ENCODE measurements around the gene DST. TPM values are rescaled to one million over a fixed set of nuclear protein-coding genes. Genes with fewer than 3 reads are reported as not detected.
"Not testable (repeated sequence)": the region's sequence is repeated elsewhere in the genome, so short reads cannot be mapped to it uniquely, and the experiment has no call there.

Gene DST
- total RNA-seq, 2 donors from 2014 or later, result 11.2 to 11.9 TPM

GRCh38 chr6:56682635-56683034 lies 39.9 kb upstream of the DST start:
- no peak overlapping the region for H3K4me3 Mint-ChIP-seq
- H3K27ac Mint-ChIP-seq, result no peak overlapping the region
- ATAC-seq (replicated peaks in 1 of 2), result no peak
- no peak for DNase-seq
- no peaks in the 10 kb centered on the region for H3K9me3 Mint-ChIP-seq
- H3K4me1 Mint-ChIP-seq (ENCODE audit: low read depth), result no peaks in the 10 kb centered on the region
- no peaks in the 10 kb centered on the region for H3K27me3 Mint-ChIP-seq (ENCODE audit: low read depth)
- no peaks in the 10 kb centered on the region for H3K36me3 Mint-ChIP-seq (ENCODE audit: insufficient read depth in 2 of 2)

- Mint-ChIP-seq H3K4me3 (no peak overlapping the region), H3K9me3 (no peaks in the 10 kb centered on the region), H3K4me1 (ENCODE audit: low read depth) (no peaks in the 10 kb centered on the region), H3K27ac (no peak overlapping the region), H3K27me3 (ENCODE audit: low read depth) (no peaks in the 10 kb centered on the region), H3K36me3 (ENCODE audit: insufficient read depth in 2 of 2) (no peaks in the 10 kb centered on the region)
- DNase-seq (no peak), ATAC-seq (replicated peaks in 1 of 2) (no peak)
Measured at GRCh38 chr6:56677559-56677958, 34.9 kb upstream of the DST start.

DNA sequence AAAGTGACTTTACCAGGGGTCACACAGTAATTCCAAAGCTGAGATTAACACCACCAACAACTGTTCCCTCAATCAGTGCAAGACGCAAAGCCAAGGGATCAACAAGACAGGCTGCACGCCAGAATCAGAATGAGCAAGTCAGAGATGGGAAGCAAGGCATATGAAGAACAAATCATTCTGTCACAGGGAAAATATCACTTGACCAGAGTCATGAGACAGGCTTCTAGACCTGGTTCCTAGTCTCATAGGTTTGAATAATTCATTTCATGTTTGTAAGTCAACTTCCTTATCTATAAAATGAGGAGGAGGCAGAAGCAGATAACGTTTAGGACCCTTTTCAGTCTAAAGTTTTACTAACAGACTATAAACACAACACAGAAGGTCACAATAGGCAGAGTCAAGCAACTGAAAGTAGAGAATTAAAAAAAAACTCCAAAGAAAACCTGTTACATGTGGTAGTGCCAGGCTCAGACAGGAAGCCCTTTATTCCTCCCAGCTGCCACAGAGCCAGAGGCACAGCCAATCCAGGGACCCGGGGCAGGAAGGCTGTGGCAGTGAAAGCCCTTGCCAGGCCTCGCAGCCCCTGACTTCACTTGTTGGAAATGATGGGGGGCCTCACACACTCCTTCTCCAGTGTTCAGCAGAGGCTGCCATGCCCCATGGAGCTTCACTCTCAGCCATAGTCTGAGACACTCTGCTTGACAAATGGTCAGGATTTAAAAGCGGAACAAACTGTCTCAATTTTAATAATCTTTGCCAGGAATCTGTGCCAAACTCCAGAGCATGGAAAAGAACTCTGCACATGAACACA lies 29.2 kb upstream of the DST start:
- H3K4me3 Mint-ChIP-seq, result no peak overlapping the region
- no peaks in the 10 kb centered on the region for H3K9me3 Mint-ChIP-seq
- no peaks in the 10 kb centered on the region for H3K36me3 Mint-ChIP-seq (ENCODE audit: insufficient read depth in 2 of 2)
- no peak for DNase-seq
- no peaks in the 10 kb centered on the region for H3K27me3 Mint-ChIP-seq (ENCODE audit: low read depth)
- no peak overlapping the region for H3K27ac Mint-ChIP-seq
- no peak for ATAC-seq (replicated peaks in 1 of 2)
- no peaks in the 10 kb centered on the region for H3K4me1 Mint-ChIP-seq (ENCODE audit: low read depth)

- H3K27ac Mint-ChIP-seq, result no peak overlapping the region
- H3K4me1 Mint-ChIP-seq (ENCODE audit: low read depth), result no peaks in the 10 kb centered on the region
- H3K27me3 Mint-ChIP-seq (ENCODE audit: low read depth), result no peaks in the 10 kb centered on the region
- DNase-seq, result no peak
- ATAC-seq (replicated peaks in 1 of 2), result no peak
- no peaks in the 10 kb centered on the region for H3K36me3 Mint-ChIP-seq (ENCODE audit: insufficient read depth in 2 of 2)
- H3K4me3 Mint-ChIP-seq, result no peak overlapping the region
- no peaks in the 10 kb centered on the region for H3K9me3 Mint-ChIP-seq
Measured at GRCh38 chr6:56671160-56671559, 28.5 kb upstream of the DST start.

- no peak for DNase-seq
- H3K36me3 Mint-ChIP-seq (ENCODE audit: insufficient read depth in 2 of 2), result no peaks in the 10 kb centered on the region
- no peaks in the 10 kb centered on the region for H3K4me1 Mint-ChIP-seq (ENCODE audit: low read depth)
- no peaks in the 10 kb centered on the region for H3K27me3 Mint-ChIP-seq (ENCODE audit: low read depth)
- no peak overlapping the region for H3K27ac Mint-ChIP-seq
- ATAC-seq (replicated peaks in 1 of 2), result no peak
- H3K4me3 Mint-ChIP-seq, result no peak overlapping the region
- H3K9me3 Mint-ChIP-seq, result no peaks in the 10 kb centered on the region
Measured at GRCh38 chr6:56669041-56669440, 26.4 kb upstream of the DST start.

GRCh38 chr6:56668158-56668557 lies 25.5 kb upstream of the DST start:
- no peak for DNase-seq
- Mint-ChIP-seq H3K9me3 (no peaks in the 10 kb centered on the region), H3K27ac (no peak overlapping the region), H3K27me3 (ENCODE audit: low read depth) (no peaks in the 10 kb centered on the region), H3K4me1 (ENCODE audit: low read depth) (no peaks in the 10 kb centered on the region), H3K36me3 (ENCODE audit: insufficient read depth in 2 of 2) (no peaks in the 10 kb centered on the region), H3K4me3 (no peak overlapping the region)
- no peak for ATAC-seq (replicated peaks in 1 of 2)

- no peak for ATAC-seq (replicated peaks in 1 of 2)
Measured at GRCh38 chr6:56667336-56667735, 24.6 kb upstream of the DST start.

GRCh38 chr6:56664029-56664428 lies 21.3 kb upstream of the DST start:
- Mint-ChIP-seq H3K4me1 (ENCODE audit: low read depth) (peaks cover 8% of the 10 kb centered on the region), H3K9me3 (no peaks in the 10 kb centered on the region), H3K36me3 (ENCODE audit: insufficient read depth in 2 of 2) (no peaks in the 10 kb centered on the region), H3K27ac (no peak overlapping the region), H3K4me3 (no peak overlapping the region), H3K27me3 (ENCODE audit: low read depth) (no peaks in the 10 kb centered on the region)
- DNase-seq (no peak), ATAC-seq (replicated peaks in 1 of 2) (no peak)

More at GRCh38 chr6:56667336-56667735, 24.6 kb upstream of the DST start:
- Mint-ChIP-seq H3K36me3 (ENCODE audit: insufficient read depth in 2 of 2) (no peaks in the 10 kb centered on the region), H3K4me1 (ENCODE audit: low read depth) (no peaks in the 10 kb centered on the region), H3K4me3 (no peak overlapping the region), H3K9me3 (no peaks in the 10 kb centered on the region), H3K27ac (no peak overlapping the region), H3K27me3 (ENCODE audit: low read depth) (no peaks in the 10 kb centered on the region)
- DNase-seq, result no peak

DNA sequence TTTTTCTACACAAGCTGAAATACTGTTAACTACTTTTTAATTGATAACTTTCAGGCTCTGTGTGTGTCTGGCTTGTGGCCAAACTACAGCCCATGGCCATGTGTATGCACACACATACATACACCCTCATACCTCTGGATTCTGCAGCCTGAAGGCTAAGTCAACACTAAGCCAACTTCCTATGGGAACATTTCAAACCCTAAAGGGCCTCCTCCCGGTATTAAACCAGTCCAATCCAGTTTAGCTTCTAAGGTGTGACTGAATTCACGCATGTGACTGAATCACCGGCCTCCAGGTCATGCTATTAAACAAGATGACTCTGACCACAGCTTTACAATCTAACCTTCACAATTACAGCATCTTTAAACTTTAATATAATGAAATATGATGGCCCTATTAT lies 20.7 kb upstream of the DST start:
- Mint-ChIP-seq H3K4me3 (no peak overlapping the region), H3K27ac (no peak overlapping the region), H3K36me3 (ENCODE audit: insufficient read depth in 2 of 2) (no peaks in the 10 kb centered on the region), H3K4me1 (ENCODE audit: low read depth) (peaks cover 8% of the 10 kb centered on the region), H3K9me3 (no peaks in the 10 kb centered on the region), H3K27me3 (ENCODE audit: low read depth) (no peaks in the 10 kb centered on the region)
- DNase-seq (no peak), ATAC-seq (replicated peaks in 1 of 2) (no peak)

DNA sequence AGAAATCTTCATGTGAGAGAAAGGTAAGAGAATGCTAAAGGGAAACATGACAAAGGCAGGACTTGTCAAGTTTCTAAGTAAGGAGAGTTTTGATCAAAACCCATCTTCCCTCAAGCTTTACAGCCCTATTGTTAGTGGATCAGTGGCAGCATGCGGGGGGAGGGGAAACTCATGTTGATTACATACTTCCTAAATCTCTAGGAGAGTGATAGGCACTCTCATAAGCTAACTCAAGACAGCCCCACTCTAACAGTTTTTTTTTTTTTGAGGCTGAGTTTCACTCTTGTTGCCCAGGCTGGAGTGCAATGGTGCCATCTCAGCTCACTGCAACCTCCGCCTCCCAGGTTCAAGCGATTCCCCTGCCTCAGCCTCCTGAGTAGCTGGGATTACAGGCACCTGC lies 18.6 kb upstream of the DST start:
- not testable (repeated sequence) for H3K9me3 Mint-ChIP-seq; ATAC-seq (replicated peaks in 1 of 2); H3K27me3 Mint-ChIP-seq (ENCODE audit: low read depth); H3K36me3 Mint-ChIP-seq (ENCODE audit: insufficient read depth in 2 of 2); DNase-seq; H3K4me3 Mint-ChIP-seq; H3K27ac Mint-ChIP-seq; H3K4me1 Mint-ChIP-seq (ENCODE audit: low read depth)

- DNase-seq, result no peak
- no peaks in the 10 kb centered on the region for H3K9me3 Mint-ChIP-seq
- H3K4me1 Mint-ChIP-seq (ENCODE audit: low read depth), result peaks cover 8% of the 10 kb centered on the region
- H3K27ac Mint-ChIP-seq, result no peak overlapping the region
- no peak for ATAC-seq (replicated peaks in 1 of 2)
- H3K27me3 Mint-ChIP-seq (ENCODE audit: low read depth), result no peaks in the 10 kb centered on the region
- no peak overlapping the region for H3K4me3 Mint-ChIP-seq
- no peaks in the 10 kb centered on the region for H3K36me3 Mint-ChIP-seq (ENCODE audit: insufficient read depth in 2 of 2)
Measured at GRCh38 chr6:56660381-56660730, 17.7 kb upstream of the DST start.

DNA sequence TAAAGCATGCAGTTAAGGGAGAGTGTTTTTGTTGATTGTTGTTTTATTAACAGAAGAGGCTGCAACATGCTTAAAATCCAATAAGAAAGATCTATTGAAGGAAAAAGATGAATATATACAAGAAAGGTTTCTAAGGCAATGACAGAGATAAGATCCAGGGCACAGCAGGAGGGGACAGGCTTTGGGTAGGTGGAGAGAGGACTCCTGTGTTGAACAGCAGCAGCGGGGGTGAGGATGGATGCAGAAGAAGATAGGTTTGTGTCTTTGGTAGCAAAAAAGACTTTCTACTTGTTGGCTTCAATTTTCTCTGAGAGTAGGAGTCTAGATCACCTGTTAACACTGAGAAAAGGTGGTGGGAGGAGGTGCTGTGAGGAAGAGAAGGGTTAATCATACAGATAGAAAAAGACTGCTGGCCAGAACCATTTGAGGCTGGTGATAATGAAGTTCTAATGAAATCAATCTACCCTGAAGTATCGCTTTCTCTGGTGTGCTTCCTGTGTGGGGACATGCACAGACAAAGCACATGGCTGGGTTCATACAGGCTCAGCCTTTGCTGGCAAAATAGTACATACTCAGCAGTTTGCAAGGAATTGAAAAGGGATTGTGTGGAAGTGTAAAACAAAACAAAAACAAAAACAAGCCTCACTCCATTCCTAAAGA lies 17.2 kb upstream of the DST start:
- H3K27me3 Mint-ChIP-seq (ENCODE audit: low read depth), result no peaks in the 10 kb centered on the region
- H3K9me3 Mint-ChIP-seq, result no peaks in the 10 kb centered on the region
- ATAC-seq (replicated peaks in 1 of 2) (no peak), DNase-seq (no peak)
- H3K27ac Mint-ChIP-seq, result no peak overlapping the region
- peaks cover 8% of the 10 kb centered on the region for H3K4me1 Mint-ChIP-seq (ENCODE audit: low read depth)
- H3K36me3 Mint-ChIP-seq (ENCODE audit: insufficient read depth in 2 of 2), result no peaks in the 10 kb centered on the region
- no peak overlapping the region for H3K4me3 Mint-ChIP-seq

DNA sequence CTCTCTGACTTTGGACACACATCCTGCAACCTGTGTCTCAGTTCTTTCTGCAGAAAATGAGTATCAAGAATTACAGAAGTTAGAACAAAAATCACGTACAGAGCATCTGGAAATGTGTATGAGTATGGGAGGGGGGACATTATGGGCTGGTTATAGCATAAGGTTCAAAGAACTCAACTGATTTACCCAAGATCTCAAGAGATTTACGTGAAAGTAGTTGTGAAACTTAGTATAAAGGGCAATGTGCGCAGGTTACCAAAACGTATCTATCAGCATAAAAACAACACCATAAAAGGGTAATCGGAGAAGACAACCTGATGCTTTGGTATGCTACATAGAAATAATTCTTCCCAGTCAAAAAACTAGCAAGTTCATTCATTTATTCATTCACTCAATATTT lies 15.6 kb upstream of the DST start:
- no peak overlapping the region for H3K4me3 Mint-ChIP-seq
- ATAC-seq (replicated peaks in 1 of 2) (no peak), DNase-seq (no peak)
- no peaks in the 10 kb centered on the region for H3K36me3 Mint-ChIP-seq (ENCODE audit: insufficient read depth in 2 of 2)
- H3K27me3 Mint-ChIP-seq (ENCODE audit: low read depth), result no peaks in the 10 kb centered on the region
- H3K9me3 Mint-ChIP-seq, result no peaks in the 10 kb centered on the region
- peaks cover 8% of the 10 kb centered on the region for H3K4me1 Mint-ChIP-seq (ENCODE audit: low read depth)
- H3K27ac Mint-ChIP-seq, result no peak overlapping the region

DNA sequence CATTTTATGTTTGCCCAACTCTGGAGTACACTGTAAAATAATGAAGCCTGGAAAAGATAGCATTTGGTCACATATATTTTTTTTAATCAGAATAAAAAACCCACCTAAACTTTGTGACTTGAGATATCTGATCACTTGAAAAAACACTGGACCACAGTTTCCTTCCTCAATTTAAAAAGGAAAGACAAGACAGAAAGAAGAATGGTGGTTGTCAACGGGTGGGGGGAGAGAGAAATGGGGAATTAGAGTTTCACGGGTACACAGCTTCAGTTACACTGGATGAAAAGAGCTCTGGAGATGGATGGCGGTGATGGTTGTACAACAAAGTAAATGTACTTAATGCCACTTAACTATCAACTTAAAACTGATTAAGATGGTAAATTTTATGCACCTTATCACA lies 14.7 kb upstream of the DST start:
- ATAC-seq (replicated peaks in 1 of 2) (no peak), DNase-seq (no peak)
- Mint-ChIP-seq H3K27me3 (ENCODE audit: low read depth) (no peaks in the 10 kb centered on the region), H3K27ac (no peak overlapping the region), H3K36me3 (ENCODE audit: insufficient read depth in 2 of 2) (no peaks in the 10 kb centered on the region), H3K4me3 (no peak overlapping the region), H3K4me1 (ENCODE audit: low read depth) (peaks cover 8% of the 10 kb centered on the region), H3K9me3 (no peaks in the 10 kb centered on the region)

Data from activated T-cell treated with anti-CD3 and anti-CD28 coated beads, Interleukin-2, amount 50 U/mL, for 72 hours (primary cell).